ENCODE results near the gene CLDN19.
"Not testable (repeated sequence)": the region's sequence is repeated elsewhere in the genome, so short reads cannot be mapped to it uniquely, and the experiment has no call there.

The CLDN19 gene

DNA sequence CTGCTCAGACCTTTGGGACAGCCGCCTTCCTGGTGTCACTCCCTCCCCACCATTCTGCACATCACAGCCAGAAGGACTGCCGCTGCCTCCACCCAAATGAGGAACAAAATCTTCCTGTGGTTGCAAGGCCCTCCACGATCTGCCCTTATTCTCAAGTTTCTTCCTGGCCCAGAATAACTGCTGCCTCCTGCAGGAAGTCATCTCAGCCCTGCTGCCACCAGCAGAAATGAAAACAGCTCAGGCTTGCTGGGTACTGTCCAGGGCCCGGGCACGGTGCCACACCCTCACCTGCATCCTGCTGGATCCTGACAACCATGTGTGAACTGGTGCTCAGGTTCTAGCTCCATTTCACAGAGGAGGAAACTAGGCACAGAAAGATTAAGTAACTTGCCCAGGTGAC, 2.8 kb downstream of the CLDN19 start:
- DNase-seq, result no peak

DNA sequence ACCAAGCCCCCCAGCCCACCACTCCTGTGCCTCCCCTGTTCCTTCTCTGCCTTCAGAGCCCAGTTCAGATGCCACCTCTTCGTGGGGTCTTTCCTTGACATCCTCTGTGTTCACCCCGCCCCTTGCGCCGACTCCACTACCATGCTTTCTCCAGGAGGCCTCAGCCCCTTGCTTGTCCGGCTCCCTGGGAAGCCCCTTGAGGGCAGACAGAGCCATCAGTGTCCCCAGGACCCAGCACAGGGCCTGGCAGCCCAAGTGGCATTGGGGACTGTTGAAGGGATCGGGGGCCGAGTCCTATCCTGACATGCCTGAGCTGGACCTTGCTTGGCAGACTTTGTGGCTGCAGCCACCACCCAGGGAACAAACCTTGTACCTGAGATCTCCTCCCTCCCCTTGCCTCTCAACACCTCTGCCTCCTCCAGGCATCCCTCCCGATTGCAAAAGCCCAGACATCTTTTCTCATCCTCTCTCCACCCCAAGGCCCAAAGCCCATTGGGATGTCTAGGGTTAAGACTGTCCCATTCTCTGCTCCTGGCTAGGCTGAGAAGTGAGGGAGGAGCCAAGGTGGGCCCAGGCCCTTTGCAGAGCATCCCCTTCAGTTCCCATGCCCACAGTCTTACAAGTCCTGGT, 3.4 kb downstream of the CLDN19 start:
- DNase-seq, result no peak

DNA sequence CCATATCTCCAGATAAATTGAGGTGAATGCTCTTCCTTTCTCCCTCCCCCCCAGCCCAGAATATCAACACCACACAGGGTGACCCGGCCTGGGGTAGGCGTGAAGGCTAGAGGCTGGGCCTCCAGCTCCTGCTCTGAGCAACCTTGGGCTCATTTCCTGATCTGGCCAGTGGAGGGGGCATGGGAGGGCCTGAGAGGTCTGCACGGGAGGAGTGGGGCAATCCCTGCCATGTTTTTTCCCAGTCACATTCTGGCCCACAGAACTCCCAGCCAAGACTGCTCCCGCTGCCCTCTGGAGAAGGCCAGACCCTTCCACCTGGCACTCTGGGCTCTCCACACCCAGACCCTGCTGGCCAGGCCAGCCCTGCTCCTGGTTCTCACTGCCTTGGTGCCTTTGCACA, 3.9 kb downstream of the CLDN19 start:
- DNase-seq, result no peak

DNA sequence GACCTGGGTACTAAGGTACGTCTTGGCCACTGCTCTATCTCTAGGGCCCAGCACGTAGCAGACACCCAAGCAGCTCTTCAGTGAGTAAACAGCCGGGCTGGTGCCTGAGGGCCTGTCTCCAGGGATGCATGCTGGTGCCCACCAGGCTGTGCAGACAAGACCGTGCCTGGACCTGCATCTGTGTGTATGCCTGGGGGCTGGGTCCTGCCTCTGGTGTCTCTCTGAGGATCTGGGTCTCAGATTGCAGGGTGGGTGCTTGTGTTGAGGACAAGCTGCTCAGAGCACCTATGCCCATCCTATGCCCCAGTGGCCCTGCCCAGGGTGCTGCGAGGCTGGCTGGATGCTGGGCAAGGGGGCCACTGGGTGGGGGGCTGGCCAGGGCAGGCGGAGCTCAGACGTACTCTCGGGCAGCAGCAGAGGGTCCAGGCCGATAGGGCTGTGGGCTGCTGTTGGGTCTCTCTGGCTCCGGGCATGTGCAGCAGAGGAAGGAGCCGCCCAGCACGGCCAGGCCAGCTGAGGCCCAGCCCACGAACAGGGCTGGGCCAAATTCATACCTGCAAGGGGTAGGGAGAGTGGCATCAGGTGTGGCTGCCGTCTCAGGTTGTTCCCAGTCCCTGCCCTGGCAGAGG, 4.4 kb downstream of the CLDN19 start:
- DNase-seq, result no peak

DNA sequence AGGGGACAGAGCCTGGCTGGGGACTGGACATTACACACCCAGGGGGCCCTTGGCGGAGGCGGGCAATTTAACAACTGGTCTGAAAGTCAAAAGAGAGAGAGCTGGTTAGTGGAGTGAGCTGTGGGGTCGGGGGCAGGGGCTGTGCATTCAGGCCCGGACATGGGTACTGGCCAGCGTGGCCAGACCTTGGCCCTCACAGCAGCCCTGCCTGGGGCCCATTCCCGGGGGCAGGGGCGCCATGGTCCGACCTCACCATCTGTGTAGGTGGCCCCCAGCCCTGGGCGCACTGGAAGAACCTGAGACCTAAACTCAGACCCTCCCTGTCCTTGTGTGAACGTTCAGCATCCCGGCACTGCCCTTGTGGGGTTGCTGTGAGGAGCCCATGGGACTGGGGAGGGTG, 5.0 kb downstream of the CLDN19 start:
- DNase-seq, result no peak

- no peak for DNase-seq
Observed at GRCh38 chr1:42734201-42735035, 5.6 kb downstream of the CLDN19 start.

DNA sequence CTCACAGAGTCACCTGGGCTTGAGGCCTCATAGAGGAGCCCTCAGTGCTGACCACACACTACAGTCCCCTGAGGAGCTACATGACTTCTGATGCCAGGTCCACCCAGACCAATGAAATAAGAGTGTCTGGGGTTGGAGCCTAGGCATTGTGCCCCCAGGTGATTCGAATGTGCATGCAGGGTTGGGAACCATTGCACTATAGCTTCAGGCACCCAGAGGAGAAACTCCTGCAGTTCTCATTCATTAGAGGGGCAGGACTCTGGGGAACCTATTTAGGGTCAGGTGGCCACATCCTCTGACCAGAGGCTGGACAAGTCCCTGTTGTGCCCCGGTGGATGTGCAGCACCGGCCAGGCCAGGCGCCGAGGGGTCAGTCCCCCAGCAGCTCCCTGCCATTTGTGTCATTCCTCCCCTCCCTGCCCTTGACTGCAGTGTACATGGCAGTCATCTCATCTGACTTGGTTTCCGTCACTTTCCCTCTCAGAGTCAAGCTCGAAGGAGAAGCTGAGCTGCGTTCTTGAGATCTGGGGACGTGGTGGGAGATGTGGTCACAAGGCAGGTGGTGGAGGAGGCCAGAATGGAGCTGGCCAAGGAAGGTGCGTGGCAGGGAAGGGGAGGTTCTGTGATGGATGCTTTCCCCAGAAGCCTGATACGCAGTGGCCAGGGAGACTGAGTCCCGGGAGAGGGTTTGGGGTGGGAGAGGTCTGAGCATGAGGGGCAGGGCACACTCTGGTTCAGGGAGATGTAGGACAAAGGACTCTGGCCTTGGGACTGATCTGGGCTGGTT, 6.4 kb downstream of the CLDN19 start:
- DNase-seq, result no peak

- DNase-seq, result no peak
Observed at GRCh38 chr1:42732126-42732680, 7.8 kb downstream of the CLDN19 start.

- DNase-seq, result no peak
Observed at GRCh38 chr1:42731585-42731984, 8.5 kb downstream of the CLDN19 start.

GRCh38 chr1:42730988-42731387, 9.0 kb downstream of the CLDN19 start:
- DNase-seq, result no peak

DNA sequence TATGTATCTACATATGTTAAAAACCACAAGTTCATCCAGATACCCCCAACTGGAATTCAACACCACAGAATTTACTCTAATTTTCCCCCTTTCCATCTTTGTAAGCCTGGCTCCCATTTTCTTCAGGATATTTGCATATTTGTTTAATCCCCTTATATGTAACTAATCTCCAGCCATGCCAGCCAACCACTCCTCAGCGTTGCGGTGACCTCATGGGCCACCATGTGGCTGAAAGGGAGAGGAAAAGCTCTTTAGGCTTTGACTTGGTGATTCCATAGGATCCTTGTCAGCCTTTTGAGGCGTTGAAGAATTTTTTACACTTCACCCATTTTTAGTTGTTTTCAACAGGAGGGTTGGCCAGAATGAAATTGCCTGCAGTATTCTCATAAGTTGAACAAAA, 10.0 kb downstream of the CLDN19 start:
- no peak for DNase-seq

DNA sequence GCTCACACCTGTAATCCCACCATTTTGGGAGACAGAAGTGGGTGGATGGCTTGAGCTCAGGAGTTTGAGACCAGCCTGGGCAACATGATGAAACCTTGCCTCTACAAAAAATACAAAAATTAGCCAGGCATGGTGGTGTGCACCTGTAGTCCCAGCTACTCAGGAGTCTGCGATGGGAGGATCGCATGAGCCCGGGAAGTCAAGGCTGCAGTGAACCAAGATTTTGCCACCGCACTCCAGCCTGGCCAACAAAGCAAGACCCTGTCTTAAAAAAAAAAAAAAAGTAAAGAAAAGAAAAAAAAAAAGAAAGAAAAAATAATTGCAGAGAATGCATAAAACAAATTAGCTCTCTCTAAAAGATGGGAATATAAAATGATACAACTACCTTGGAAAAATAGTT, 14.2 kb downstream of the CLDN19 start:
- DNase-seq, result not testable (repeated sequence)

GRCh38 chr1:42723511-42723910, 16.5 kb downstream of the CLDN19 start:
- no peak for DNase-seq

DNA sequence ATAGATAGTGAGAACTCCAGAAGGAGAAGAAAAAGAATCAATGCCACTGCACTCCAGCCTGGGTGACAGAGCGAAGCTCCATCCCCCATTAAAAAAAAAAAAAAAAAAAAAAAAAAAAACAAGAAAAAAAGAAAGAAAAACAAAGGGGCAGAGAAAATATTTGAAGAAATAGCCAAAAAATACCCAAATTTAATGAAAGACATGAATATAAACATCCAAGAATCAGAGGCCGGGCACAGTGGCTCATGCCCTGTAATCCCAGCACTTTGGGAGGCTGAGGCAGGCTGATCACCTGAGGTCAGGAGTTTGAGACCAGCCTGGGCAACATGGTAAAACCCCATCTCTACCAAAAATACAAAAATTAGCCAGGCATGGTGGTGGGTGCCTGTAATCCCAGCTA, 17.6 kb downstream of the CLDN19 start:
- DNase-seq, result not testable (repeated sequence)

DNA sequence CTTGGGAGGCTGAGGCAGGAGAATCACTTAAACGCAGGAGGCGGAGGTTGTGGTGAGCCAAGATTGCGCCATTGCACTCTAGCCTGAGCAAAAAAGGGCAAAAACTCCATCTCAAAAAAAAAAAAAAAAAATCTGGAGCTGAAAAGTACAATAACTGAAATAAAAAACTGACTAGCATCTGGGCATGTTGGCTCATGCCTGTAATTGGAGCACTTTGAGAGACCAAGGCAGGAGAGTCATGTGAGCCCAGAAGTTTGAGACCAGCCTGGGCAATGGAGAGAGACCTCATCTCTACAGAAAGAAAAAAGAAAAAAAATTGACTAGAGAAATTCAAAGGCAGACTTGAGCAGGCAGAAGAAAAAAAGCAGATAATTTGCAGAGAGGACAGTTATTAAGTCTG, 18.1 kb downstream of the CLDN19 start:
- no peak for DNase-seq

DNA sequence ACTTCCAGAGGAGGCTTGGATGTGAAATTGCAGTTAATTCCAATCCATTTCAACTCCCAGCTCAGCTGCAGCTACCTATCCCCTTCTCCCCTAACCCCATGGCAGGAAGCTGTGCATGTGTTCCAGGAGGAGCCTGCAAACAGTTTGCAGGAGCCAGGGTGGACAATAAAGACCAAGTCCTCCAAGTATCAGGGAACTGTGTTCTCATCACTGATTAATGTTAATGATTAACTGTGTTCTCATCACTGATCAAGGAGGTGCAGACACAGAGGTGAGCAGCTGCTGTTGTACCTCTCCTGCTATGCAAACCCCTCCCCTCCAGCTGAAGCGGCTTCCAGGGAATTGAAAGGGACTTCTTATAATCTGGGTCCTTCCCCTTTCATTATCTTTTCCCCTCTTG, 19.2 kb downstream of the CLDN19 start:
- DNase-seq, result no peak

DNA sequence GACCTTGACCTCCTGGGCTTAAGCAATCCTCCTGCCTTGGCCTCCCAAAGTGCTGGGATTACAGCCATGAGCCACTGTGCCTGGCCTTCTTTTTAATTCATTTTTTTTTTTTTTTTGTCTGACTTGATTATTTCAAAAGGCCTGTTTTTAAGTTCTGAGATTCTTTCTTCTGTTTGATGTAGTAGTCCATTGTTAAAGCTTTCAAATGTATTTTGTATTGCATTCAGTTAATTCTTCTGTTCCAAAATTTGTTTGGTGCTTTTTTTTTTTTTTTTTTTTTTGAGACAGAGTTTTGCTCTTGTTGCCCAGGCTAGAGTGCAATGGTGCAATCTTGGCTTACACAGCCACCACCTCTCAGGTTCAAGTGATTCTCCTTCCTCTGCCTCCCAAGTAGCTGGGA, 25.6 kb downstream of the CLDN19 start:
- not testable (repeated sequence) for DNase-seq

- no peak for DNase-seq
Observed at GRCh38 chr1:42713293-42713692, 26.7 kb downstream of the CLDN19 start.

DNA sequence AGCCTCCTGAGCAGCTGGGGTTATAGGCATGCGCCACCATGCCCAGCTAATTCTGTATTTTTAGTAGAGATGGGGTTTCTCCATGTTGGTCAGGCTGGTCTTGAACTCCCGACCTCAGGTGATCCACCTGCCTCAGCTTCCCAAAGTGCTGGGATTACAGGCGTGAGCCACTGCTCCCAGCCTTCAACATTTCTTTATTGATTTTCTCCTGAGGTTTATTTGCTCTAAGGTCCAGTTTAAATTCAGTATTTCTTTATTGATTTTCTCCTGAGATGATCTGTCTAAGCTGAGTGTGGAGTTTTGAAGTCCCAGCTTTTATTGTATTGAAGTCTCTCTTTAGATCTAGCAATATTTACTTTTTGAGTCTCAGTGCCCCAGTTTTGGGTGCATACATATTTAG, 27.2 kb downstream of the CLDN19 start:
- not testable (repeated sequence) for DNase-seq

DNA sequence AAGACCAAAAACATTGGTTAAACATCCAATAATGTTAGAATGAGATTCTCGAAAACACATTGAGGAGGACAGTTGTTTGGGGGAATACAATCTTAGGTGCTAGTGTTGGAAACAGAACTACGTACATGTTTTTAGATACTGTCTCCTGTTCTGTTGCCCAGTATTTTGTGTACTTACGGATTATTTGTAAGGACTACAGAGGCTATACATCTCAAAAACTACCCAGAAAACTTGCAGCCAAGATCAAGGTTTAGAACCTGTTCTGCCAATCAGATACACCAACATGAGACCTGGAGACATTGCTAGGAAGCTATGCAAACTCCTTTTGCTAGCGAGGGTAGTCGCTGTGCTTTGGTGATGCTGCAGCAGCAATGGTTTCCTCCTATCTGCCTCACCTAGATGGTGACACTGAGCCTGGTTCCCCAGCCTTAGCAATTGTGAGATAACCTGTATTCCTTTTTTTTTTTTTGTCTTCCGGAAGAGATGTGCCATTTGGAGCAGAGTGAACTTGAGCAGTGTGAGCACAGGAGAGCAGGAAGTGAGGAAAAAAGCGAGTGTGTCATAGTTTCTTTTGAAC, 36.1 kb downstream of the CLDN19 start:
- no peak for DNase-seq

DNA sequence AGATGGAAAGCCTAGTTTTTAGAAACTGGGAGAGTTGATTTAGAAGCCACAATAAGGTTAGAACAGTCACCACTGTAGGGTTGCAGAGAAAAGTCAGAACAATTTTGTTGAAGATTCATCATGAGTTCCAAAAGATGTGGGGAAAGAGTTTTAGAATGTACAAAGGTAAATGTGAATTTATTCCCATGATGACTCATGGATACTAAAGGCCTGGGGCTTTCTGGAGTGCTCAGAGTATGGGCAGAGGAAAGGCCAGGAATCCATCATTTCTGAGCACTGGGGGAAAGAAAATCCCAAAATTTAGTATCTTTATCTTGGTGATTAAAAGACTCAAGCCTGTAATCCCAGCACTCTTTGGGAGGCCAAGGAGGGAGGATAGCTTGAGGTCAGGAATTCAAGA, 40.0 kb downstream of the CLDN19 start:
- DNase-seq, result no peak

DNA sequence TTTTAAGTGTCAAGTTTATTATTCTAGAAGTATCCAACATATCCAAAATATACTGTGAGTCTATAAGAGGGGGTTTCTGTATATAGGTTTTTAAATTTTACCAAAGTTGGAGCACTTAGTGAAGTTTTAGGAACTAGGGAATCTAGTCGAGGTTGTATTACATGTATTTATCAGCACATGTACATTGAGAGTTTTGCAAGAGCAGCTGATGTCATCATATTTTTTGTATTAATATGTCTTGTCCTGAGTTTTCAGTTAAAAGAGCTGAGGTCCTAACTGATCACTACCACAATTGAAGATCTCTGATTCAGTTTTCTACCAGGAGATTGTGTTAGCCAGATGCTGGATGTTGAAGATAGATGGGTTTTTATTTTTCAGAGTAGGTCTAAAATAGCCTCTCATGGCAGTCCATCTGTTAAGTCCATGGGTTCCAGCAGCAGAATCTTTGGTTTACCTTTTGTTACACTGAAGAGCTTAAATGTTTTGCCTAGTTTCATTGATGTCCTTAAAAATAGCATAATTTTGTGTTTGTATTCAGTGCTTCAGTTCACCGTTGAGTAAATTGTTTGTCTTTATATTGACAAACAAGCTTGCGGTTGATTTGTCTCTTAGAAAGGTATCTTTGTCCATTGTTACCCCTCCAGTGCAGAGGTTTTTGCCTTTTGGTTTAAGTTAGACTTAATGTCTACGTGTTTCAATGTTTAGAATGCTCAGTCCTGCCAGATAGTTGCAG, 41.8 kb downstream of the CLDN19 start:
- no peak for DNase-seq

Data from fibroblast of skin of right quadriceps (primary cell).